ENCODE results near the gene PJA1.

The PJA1 gene

DNA sequence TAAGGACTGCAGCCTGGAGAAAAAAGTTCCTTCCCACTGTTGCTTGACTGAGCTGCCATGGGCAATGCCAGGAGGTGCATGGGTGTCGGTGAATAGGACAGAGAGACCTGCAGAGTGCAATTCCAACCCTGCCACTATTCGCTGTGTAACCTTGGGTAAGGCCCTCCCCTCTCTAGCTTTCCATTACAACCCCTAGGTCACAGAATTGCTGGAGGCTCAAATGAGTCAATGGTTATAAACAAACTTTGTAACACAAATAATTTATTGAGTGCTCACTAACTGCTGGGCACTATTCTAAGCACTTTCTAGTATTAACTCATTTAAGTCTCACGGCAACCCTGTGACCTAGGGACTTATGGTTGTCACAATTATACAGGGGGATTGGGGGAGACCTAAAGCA, 37.8 kb downstream of the PJA1 start:
- TF ChIP-seq, protein P1, sequence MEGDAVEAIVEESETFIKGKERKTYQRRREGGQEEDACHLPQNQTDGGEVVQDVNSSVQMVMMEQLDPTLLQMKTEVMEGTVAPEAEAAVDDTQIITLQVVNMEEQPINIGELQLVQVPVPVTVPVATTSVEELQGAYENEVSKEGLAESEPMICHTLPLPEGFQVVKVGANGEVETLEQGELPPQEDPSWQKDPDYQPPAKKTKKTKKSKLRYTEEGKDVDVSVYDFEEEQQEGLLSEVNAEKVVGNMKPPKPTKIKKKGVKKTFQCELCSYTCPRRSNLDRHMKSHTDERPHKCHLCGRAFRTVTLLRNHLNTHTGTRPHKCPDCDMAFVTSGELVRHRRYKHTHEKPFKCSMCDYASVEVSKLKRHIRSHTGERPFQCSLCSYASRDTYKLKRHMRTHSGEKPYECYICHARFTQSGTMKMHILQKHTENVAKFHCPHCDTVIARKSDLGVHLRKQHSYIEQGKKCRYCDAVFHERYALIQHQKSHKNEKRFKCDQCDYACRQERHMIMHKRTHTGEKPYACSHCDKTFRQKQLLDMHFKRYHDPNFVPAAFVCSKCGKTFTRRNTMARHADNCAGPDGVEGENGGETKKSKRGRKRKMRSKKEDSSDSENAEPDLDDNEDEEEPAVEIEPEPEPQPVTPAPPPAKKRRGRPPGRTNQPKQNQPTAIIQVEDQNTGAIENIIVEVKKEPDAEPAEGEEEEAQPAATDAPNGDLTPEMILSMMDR (conservative IDR thresholded peaks at IDR 0.05; ENCODE audit: low read depth, low read length) = no peak
- DNase-seq (ENCODE audit: low read depth) = no peak
- H3K4me3 ChIP-seq (ENCODE audit: low read length) = no peak overlapping the region

DNA sequence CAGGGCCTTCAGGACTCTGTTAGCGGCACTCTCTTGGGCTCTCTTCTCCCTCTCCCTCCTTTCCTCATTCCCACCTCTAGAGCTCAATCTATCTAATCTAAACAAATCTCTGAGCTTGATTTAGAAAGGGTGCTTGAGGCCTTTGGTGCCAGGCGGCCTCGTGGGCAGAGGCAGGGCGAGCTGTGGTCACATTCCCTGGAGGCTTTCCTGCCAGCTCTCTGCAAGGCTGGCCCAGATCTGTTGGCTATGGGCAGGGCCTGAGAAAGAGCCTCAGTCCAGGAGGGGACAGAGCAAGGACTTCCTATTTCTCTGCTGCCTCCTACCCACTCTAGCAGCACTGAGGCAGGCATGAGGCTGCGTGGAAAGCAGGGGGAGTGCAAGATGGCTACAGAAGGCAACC, 38.6 kb downstream of the PJA1 start:
- TF ChIP-seq, protein P1 (conservative IDR thresholded peaks at IDR 0.05; ENCODE audit: low read depth, low read length) = no peak
- no peak for DNase-seq (ENCODE audit: low read depth)
- H3K4me3 ChIP-seq (ENCODE audit: low read length) = no peak overlapping the region

DNA sequence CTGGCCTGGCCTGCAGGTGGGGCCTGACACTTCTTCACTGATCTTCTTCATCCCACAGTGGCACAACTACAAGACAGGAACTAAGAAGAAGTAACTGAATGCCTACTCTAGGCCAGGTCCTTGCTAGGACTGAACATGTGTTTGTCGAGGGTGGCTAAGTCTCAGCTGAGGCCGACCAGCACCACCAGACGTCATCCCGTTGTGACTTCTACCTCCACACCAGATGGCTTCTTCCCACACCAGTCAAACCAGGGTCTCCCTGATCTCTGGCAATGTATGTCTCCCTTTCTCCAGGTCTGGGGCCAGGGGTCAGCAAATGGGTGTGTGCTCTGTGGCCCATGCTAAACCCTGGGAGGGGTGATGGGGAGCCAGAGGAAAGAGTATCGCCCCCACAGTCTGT, 40.2 kb downstream of the PJA1 start:
- H3K4me3 ChIP-seq (ENCODE audit: low read length) = no peak overlapping the region
- TF ChIP-seq, protein P1 (conservative IDR thresholded peaks at IDR 0.05; ENCODE audit: low read depth, low read length) = no peak
- DNase-seq (ENCODE audit: low read depth) = no peak

DNA sequence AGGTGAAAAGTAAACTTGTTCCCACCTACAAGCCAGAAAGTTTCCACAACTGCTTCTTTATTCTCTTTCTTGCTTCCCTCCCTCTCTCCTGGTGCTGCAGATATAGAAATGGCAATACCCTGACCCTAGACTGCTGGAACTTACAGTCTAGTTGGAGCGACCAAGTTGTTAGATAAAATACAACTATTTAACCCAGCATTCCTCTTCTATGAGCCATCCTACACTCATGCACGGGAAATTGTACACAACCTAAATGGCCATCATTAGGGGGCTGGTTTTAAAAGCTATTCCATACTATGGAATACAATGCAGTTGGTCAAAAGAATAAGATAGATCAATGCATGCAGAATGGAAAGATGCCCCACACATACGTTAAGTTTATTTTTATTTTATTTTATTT, 41.1 kb downstream of the PJA1 start:
- no peak overlapping the region for H3K4me3 ChIP-seq (ENCODE audit: low read length)
- DNase-seq (ENCODE audit: low read depth) = no peak
- TF ChIP-seq, protein P1 (conservative IDR thresholded peaks at IDR 0.05; ENCODE audit: low read depth, low read length) = no peak

DNA sequence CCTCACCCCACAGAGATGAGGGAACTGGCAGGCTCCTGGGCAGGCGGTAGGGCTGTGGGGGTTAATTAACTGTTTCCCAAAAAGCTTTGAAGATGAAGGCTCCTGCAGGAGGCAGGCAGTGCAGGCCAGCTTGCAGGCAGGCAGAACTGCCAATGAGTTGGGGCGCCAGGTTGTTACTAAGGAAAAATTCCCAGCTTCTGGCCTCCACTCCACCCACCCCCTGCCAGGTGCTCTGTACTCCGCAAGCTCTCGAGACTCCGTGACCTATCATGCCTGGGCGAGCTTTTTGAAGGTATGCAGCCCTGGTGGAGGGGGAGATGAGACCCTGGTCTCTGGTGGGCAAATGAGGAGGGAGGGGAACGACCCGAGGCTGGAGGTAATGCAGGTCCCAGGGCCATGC, 41.8 kb downstream of the PJA1 start:
- no peak overlapping the region for H3K4me3 ChIP-seq (ENCODE audit: low read length)
- no peak for DNase-seq (ENCODE audit: low read depth)
- TF ChIP-seq, protein P1 (conservative IDR thresholded peaks at IDR 0.05; ENCODE audit: low read depth, low read length) = no peak

DNA sequence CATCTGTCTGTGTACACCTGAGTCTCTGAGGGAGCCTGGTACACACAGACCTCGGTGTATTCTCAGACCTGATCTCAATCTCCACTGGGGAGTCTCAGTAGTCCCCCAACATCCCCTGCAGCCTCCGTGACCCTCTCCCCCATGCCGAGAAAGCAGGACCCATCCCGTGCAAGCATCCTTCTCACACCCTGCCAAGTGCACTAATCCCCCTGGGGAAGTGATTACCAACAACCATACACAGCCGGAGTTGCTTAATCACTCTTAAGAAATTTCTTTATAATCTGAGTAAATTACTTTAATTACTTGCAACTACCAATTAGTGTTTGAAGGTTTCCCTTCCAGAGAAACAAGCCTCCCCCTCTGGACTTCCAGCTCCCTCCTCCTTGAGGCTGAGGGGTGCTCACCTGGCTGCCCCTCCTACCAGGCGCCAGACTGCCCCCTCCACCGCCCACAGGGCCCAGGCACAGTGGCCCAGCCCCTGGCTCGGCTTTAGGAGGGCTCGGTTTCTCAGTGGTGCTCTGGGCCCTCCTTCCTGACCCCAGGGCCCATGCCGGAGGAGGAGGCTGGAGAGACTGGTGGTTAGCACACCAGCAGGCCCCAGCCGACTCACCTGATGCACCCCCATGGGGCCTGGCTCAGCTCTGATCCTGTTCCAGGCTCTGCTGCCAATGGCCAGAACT, 43.8 kb downstream of the PJA1 start:
- no peak overlapping the region for H3K4me3 ChIP-seq (ENCODE audit: low read length)
- TF ChIP-seq, protein P1 (conservative IDR thresholded peaks at IDR 0.05; ENCODE audit: low read depth, low read length) = no peak
- DNase-seq (ENCODE audit: low read depth) = no peak

DNA sequence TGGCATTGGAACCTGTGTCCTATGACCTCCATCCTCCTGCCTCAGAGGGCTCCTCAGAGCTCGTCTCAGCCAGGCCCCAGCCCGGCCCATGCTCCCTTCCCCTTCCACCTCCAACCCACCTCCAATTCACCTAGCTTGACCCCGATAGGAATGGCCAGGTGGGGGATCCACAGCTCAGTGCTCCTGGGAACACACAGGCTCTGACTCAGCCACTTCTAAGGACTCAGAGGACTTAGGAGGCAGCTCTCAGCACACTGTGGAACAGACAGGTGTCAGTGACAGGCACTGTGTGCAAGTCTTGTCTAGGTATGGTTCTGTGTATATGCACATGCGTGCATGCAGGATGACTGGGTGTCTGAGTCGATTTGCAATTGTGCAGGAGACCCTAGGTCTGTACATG, 44.8 kb downstream of the PJA1 start:
- TF ChIP-seq, protein P1 (conservative IDR thresholded peaks at IDR 0.05; ENCODE audit: low read depth, low read length) = no peak
- no peak overlapping the region for H3K4me3 ChIP-seq (ENCODE audit: low read length)
- DNase-seq (ENCODE audit: low read depth) = no peak
